ENCODE measurements around the gene C1orf167. TPM values are rescaled to one million over a fixed set of nuclear protein-coding genes. Genes with fewer than 3 reads are reported as not detected.

Gene C1orf167
- total and polyA plus RNA-seq, 2 of the 13 experiments (the other 11 are each of a cell fraction or from before 2014, with no cell fraction given) = not detected

- TF ChIP-seq, protein P1, sequence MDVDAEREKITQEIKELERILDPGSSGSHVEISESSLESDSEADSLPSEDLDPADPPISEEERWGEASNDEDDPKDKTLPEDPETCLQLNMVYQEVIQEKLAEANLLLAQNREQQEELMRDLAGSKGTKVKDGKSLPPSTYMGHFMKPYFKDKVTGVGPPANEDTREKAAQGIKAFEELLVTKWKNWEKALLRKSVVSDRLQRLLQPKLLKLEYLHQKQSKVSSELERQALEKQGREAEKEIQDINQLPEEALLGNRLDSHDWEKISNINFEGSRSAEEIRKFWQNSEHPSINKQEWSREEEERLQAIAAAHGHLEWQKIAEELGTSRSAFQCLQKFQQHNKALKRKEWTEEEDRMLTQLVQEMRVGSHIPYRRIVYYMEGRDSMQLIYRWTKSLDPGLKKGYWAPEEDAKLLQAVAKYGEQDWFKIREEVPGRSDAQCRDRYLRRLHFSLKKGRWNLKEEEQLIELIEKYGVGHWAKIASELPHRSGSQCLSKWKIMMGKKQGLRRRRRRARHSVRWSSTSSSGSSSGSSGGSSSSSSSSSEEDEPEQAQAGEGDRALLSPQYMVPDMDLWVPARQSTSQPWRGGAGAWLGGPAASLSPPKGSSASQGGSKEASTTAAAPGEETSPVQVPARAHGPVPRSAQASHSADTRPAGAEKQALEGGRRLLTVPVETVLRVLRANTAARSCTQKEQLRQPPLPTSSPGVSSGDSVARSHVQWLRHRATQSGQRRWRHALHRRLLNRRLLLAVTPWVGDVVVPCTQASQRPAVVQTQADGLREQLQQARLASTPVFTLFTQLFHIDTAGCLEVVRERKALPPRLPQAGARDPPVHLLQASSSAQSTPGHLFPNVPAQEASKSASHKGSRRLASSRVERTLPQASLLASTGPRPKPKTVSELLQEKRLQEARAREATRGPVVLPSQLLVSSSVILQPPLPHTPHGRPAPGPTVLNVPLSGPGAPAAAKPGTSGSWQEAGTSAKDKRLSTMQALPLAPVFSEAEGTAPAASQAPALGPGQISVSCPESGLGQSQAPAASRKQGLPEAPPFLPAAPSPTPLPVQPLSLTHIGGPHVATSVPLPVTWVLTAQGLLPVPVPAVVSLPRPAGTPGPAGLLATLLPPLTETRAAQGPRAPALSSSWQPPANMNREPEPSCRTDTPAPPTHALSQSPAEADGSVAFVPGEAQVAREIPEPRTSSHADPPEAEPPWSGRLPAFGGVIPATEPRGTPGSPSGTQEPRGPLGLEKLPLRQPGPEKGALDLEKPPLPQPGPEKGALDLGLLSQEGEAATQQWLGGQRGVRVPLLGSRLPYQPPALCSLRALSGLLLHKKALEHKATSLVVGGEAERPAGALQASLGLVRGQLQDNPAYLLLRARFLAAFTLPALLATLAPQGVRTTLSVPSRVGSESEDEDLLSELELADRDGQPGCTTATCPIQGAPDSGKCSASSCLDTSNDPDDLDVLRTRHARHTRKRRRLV (CRISPR knock-in tag; IDR thresholded peaks at IDR 0.05) = no peak; the same call in 1 of the 2 replicates
- TF ChIP-seq, protein P2, sequence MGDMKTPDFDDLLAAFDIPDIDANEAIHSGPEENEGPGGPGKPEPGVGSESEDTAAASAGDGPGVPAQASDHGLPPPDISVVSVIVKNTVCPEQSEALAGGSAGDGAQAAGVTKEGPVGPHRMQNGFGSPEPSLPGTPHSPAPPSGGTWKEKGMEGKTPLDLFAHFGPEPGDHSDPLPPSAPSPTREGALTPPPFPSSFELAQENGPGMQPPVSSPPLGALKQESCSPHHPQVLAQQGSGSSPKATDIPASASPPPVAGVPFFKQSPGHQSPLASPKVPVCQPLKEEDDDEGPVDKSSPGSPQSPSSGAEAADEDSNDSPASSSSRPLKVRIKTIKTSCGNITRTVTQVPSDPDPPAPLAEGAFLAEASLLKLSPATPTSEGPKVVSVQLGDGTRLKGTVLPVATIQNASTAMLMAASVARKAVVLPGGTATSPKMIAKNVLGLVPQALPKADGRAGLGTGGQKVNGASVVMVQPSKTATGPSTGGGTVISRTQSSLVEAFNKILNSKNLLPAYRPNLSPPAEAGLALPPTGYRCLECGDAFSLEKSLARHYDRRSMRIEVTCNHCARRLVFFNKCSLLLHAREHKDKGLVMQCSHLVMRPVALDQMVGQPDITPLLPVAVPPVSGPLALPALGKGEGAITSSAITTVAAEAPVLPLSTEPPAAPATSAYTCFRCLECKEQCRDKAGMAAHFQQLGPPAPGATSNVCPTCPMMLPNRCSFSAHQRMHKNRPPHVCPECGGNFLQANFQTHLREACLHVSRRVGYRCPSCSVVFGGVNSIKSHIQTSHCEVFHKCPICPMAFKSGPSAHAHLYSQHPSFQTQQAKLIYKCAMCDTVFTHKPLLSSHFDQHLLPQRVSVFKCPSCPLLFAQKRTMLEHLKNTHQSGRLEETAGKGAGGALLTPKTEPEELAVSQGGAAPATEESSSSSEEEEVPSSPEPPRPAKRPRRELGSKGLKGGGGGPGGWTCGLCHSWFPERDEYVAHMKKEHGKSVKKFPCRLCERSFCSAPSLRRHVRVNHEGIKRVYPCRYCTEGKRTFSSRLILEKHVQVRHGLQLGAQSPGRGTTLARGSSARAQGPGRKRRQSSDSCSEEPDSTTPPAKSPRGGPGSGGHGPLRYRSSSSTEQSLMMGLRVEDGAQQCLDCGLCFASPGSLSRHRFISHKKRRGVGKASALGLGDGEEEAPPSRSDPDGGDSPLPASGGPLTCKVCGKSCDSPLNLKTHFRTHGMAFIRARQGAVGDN (CRISPR knock-in tag; IDR thresholded peaks at IDR 0.05) = peak; percentile 80
- no peak for TF ChIP-seq ZNF224 (CRISPR knock-in tag; IDR thresholded peaks at IDR 0.05)
- TF ChIP-seq ZNF616 (CRISPR knock-in tag; IDR thresholded peaks at IDR 0.05; ENCODE audit: low read depth) = no peak
- TF ChIP-seq ZFX (CRISPR knock-in tag; IDR thresholded peaks at IDR 0.05; ENCODE audit: low read depth) = peak; percentile 71
- no peak for TF ChIP-seq MED8 (CRISPR knock-in tag; IDR thresholded peaks at IDR 0.05; ENCODE audit: insufficient replicate concordance)
- TF ChIP-seq, protein P3, sequence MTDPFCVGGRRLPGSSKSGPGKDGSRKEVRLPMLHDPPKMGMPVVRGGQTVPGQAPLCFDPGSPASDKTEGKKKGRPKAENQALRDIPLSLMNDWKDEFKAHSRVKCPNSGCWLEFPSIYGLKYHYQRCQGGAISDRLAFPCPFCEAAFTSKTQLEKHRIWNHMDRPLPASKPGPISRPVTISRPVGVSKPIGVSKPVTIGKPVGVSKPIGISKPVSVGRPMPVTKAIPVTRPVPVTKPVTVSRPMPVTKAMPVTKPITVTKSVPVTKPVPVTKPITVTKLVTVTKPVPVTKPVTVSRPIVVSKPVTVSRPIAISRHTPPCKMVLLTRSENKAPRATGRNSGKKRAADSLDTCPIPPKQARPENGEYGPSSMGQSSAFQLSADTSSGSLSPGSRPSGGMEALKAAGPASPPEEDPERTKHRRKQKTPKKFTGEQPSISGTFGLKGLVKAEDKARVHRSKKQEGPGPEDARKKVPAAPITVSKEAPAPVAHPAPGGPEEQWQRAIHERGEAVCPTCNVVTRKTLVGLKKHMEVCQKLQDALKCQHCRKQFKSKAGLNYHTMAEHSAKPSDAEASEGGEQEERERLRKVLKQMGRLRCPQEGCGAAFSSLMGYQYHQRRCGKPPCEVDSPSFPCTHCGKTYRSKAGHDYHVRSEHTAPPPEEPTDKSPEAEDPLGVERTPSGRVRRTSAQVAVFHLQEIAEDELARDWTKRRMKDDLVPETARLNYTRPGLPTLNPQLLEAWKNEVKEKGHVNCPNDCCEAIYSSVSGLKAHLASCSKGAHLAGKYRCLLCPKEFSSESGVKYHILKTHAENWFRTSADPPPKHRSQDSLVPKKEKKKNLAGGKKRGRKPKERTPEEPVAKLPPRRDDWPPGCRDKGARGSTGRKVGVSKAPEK (CRISPR knock-in tag; IDR thresholded peaks at IDR 0.05; ENCODE audit: borderline replicate concordance) = no peak
- TF ChIP-seq, protein P4, sequence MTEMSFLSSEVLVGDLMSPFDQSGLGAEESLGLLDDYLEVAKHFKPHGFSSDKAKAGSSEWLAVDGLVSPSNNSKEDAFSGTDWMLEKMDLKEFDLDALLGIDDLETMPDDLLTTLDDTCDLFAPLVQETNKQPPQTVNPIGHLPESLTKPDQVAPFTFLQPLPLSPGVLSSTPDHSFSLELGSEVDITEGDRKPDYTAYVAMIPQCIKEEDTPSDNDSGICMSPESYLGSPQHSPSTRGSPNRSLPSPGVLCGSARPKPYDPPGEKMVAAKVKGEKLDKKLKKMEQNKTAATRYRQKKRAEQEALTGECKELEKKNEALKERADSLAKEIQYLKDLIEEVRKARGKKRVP (CRISPR knock-in tag; IDR thresholded peaks at IDR 0.05) = no peak
- peak; percentile 19; the same call in 1 of the 2 replicates for TF ChIP-seq PAXIP1 (CRISPR knock-in tag; conservative IDR thresholded peaks at IDR 0.05)
Observed at GRCh38 chr1:11735854-11736745, 25.9 kb upstream of the C1orf167 start, which contains the start of gene AGTRAP (continued).

All from HepG2 (cell line).